ENCODE data around the gene GALNS.

DNA sequence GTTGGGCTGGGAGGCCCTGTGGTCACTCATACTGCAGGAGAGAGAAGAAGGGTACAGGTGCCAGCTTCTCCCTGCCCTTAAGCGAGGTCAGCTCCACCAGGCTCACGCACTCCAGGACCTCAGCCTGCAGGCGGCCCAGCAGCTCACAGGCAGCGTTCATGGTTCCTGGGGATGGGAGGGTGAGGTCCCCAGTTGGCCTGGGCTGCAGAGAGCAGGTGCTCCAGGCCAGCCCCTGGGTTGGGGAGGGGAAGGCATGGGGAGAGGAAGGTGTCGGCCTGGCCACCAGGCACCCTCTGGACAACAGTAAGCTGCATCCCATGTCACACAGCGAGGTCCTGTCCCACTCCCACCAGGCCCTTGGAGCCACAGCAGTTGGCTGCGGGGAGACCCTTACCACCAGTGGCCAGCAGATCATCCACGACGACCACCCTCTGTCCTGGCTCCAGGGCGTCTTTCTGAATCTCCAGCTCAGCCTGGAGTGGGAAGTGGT is 47.0 kb downstream of the GALNS start:
- TF ChIP-seq, protein P1, sequence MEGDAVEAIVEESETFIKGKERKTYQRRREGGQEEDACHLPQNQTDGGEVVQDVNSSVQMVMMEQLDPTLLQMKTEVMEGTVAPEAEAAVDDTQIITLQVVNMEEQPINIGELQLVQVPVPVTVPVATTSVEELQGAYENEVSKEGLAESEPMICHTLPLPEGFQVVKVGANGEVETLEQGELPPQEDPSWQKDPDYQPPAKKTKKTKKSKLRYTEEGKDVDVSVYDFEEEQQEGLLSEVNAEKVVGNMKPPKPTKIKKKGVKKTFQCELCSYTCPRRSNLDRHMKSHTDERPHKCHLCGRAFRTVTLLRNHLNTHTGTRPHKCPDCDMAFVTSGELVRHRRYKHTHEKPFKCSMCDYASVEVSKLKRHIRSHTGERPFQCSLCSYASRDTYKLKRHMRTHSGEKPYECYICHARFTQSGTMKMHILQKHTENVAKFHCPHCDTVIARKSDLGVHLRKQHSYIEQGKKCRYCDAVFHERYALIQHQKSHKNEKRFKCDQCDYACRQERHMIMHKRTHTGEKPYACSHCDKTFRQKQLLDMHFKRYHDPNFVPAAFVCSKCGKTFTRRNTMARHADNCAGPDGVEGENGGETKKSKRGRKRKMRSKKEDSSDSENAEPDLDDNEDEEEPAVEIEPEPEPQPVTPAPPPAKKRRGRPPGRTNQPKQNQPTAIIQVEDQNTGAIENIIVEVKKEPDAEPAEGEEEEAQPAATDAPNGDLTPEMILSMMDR (IDR thresholded peaks at IDR 0.05) = no peak
- TF ChIP-seq POLR2A (IDR thresholded peaks at IDR 0.05) = no peak
